Adrenal gland (tissue), 12 donors: ENCODE measurements around the gene CALML6. TPM values are rescaled to one million over a fixed set of nuclear protein-coding genes. Genes with fewer than 3 reads are reported as not detected.

ENCODE experiments used
- DNase-seq, 7 donors: peaks; one replicate each; pipeline ENCODE4 v3.0.0-alpha.2; 2019 to 2020
- H3K27ac ChIP-seq, 5 donors: fragments of 200-600 bp; sonication (generic) in 4 of 5; 1 replicate in 3 of 5; 2 replicates in 2 of 5; pipeline versions ENCODE4 v1.5.1 to v1.8.0; 2016 to 2020; ENCODE audit warnings: mild to moderate bottlenecking in 1 of 5
- H3K27me3 ChIP-seq: fragments of 200-600 bp; 2 replicates; pipeline ENCODE4 v1.8.0; 2021
- H3K36me3 ChIP-seq, 2 donors: fragments of 200-600 bp; replicated peaks in 1 of 2; 1 replicate in 1 of 2; 2 replicates in 1 of 2; pipeline versions ENCODE4 v1.5.1 to v1.8.0; 2018 to 2022
- H3K4me1 ChIP-seq, 2 donors: fragments of 200-600 bp; replicated peaks in 1 of 2; 1 replicate in 1 of 2; 2 replicates in 1 of 2; pipeline versions ENCODE4 v1.5.1 to v1.8.0; 2018 to 2021
- H3K4me3 ChIP-seq, 4 donors: fragments of 200-600 bp; sonication (generic) in 3 of 4; one replicate each; pipeline ENCODE4 v1.5.1; 2016 to 2018
- H3K9me3 ChIP-seq, 3 donors: fragments of 200-600 bp; sonication (generic) in 1 of 3; replicated peaks in 1 of 3; 1 replicate in 2 of 3; 2 replicates in 1 of 3; pipeline versions ENCODE4 v1.5.1 to v1.8.0; 2016 to 2021
- CTCF ChIP-seq, 6 experiments: fragments of 450-650 bp in 4 of 6; fragments of 200-600 bp in 2 of 6; sonication (generic) in 1 of 6; IDR thresholded peaks; 1 replicate in 5 of 6; 2 replicates in 1 of 6; pipeline versions ENCODE4 v1.5.1 to v1.8.0; 2016 to 2021; ENCODE audit warnings: antibody characterized with exemption in 6 of 6, mild to moderate bottlenecking in 2 of 6, moderate library complexity in 1 of 6
- POLR2A ChIP-seq, 2 donors: fragments of 450-650 bp; IDR thresholded peaks; one replicate each; pipeline ENCODE4 v1.6.1; 2017; ENCODE audit warnings: antibody characterized with exemption in 2 of 2, mild to moderate bottlenecking in 2 of 2, moderate library complexity in 1 of 2
- WGBS, 4 donors: extraction: QIAGEN DNeasy Blood & Tissue Kit in 2 of 4; methylation state at CpG; one replicate each; pipeline versions ENCODE4 v1.1.5 to v1.1.7; 2013 to 2017; 5-methylcytosine and 5-hydroxymethylcytosine counted together
- intact Hi-C, 2 donors: fragments of 100-400 bp; cut with DNase I; formaldehyde crosslinking; loops; one replicate each; pipeline versions ENCODE4 v1.14.1 to v1.15.0; 2022 to 2023
- polyA plus RNA-seq, 3 donors: library from polyadenylated mRNA; stranded (reverse); fragments of 200-250 nt in 2 of 3; fragments of 350-450 nt in 1 of 3; fragmentation: Illumina TruSeq in 1 of 3; extraction: RNeasy Lipid Tissue Mini Kit (QIAGEN cat#74804) in 1 of 3; gene quantifications; one replicate each; pipeline ENCODE4 v1.2.3, GENCODE V29; 2013 to 2014
- total RNA-seq, 9 donors: library from RNA; depleted of rRNA in 4 of 9; stranded (reverse); fragments of >200 nt in 4 of 9; fragments of 120-200 nt in 1 of 9; fragmentation: NEBNext Ultra II Directional in 1 of 9; extraction: Animal tissue kit (Norgen Biotek cat#: 25700) in 1 of 9; gene quantifications; one replicate each; pipeline versions ENCODE4 v1.1.0 to v1.2.4, GENCODE V29; 2013 to 2023
- donor health status: healthy with polysubstance abuse.
- donor health status: Bipolar disorder and iron deficiency.
- donor health status: DM: yes; HTN: yes; CAD: no.
- donor health status: DM: no; HTN: no; CAD: no.
- donor health status: DM: no; HTN: no; CAD: no.
- donor health status: DM: yes; HTN: yes; CAD: no.

The CALML6 gene
- total and polyA plus RNA-seq, 12 donors = 0.17 to 4.7 (median 0.48) TPM; not detected in 6

- Histone ChIP-seq H3K27ac (no peak overlapping the region), H3K4me3 (no peak overlapping the region), H3K4me1 (peaks cover 42 to 76% of the 10 kb centered on the region in 2 donors), H3K9me3 (no peaks in the 10 kb centered on the region), H3K27me3 (no peaks in the 10 kb centered on the region), H3K36me3 (peaks cover 0 to 7% of the 10 kb centered on the region in 2 donors)
- DNase-seq = no peak
- intact Hi-C loops = no loop called here
- 72 to 92% (median 89%) methylated on average over 5 of the region's 5 CpGs for WGBS, 4 donors
- TF ChIP-seq CTCF (IDR thresholded peaks at IDR 0.05) = no peak
- no peak for TF ChIP-seq POLR2A (IDR thresholded peaks at IDR 0.05)
Observed at GRCh38 chr1:1877865-1878436, 37.1 kb upstream of the CALML6 start.

GRCh38 chr1:1879942-1880341, 35.1 kb upstream of the CALML6 start:
- TF ChIP-seq POLR2A (IDR thresholded peaks at IDR 0.05) = no peak
- no peak for TF ChIP-seq CTCF (IDR thresholded peaks at IDR 0.05)
- Histone ChIP-seq H3K27me3 (no peaks in the 10 kb centered on the region), H3K27ac (no peak overlapping the region), H3K36me3 (peaks cover 0 to 4% of the 10 kb centered on the region in 2 donors), H3K9me3 (no peaks in the 10 kb centered on the region), H3K4me1 (peaks cover 43 to 79% of the 10 kb centered on the region in 2 donors), H3K4me3 (no peak overlapping the region)
- 93 to 95% (median 94%) methylated on average over 5 of the region's 5 CpGs for WGBS, 4 donors
- DNase-seq = no peak
- intact Hi-C loops = no loop called here

GRCh38 chr1:1880617-1881312, 34.3 kb upstream of the CALML6 start:
- Histone ChIP-seq H3K27me3 (no peaks in the 10 kb centered on the region), H3K27ac (peak overlapping the region in 2 of 5 donors; percentile 16 to 34), H3K4me1 (peaks cover 43 to 80% of the 10 kb centered on the region in 2 donors), H3K9me3 (no peaks in the 10 kb centered on the region), H3K4me3 (no peak overlapping the region), H3K36me3 (peaks cover 0 to 4% of the 10 kb centered on the region in 2 donors)
- intact Hi-C loops = no loop called here
- TF ChIP-seq POLR2A (IDR thresholded peaks at IDR 0.05) (no peak), CTCF (IDR thresholded peaks at IDR 0.05) (no peak)
- WGBS, 4 donors = 42 to 62% (median 53%) methylated on average over 13 of the region's 13 CpGs
- DNase-seq = no peak

GRCh38 chr1:1881727-1882126, 33.3 kb upstream of the CALML6 start:
- Histone ChIP-seq H3K27ac (peak overlapping the region in 2 of 5 donors; percentile 20 to 34), H3K27me3 (no peaks in the 10 kb centered on the region), H3K36me3 (no peaks in the 10 kb centered on the region), H3K4me3 (no peak overlapping the region), H3K4me1 (peaks cover 38 to 80% of the 10 kb centered on the region in 2 donors), H3K9me3 (no peaks in the 10 kb centered on the region)
- 78 to 96% (median 88%) methylated on average over 3 to 6 of the region's 6 CpGs for WGBS, 4 donors
- no peak for DNase-seq
- TF ChIP-seq CTCF (IDR thresholded peaks at IDR 0.05) (no peak), POLR2A (IDR thresholded peaks at IDR 0.05) (no peak)
- intact Hi-C loops = no loop called here
